DND-41 (cell line): ENCODE results near the gene RNF145.

Experiments used
- ATAC-seq: fragments of 200-7000 bp; cut with Tn5 transposase; 3 replicates; pipeline ENCODE4 v1.9.1; 2021; ENCODE audit warnings: low read depth; ENCODE audit not compliant: insufficient read depth
- DNase-seq: peaks from one replicate; pipeline ENCODE4 v3.0.0-alpha.2; 2020
- H2AFZ ChIP-seq: 2 replicates; pipeline ENCODE4 v1.6.0; 2012; ENCODE audit warnings: low read depth, low read length
- H3K27ac ChIP-seq: 2 replicates; pipeline ENCODE4 v1.5.1; 2012; ENCODE audit warnings: low read length, inconsistent platforms
- H3K27me3 ChIP-seq: fragments of 200-600 bp; sonication (generic); 2 replicates; pipeline ENCODE4 v1.6.0; 2012; ENCODE audit warnings: low read length, mild to moderate bottlenecking, inconsistent platforms; ENCODE audit not compliant: insufficient read depth, poor library complexity
- H3K36me3 ChIP-seq: 2 replicates; pipeline ENCODE4 v1.5.1; 2012; ENCODE audit warnings: low read length, inconsistent platforms; ENCODE audit not compliant: insufficient read depth
- H3K4me1 ChIP-seq: 2 replicates; pipeline ENCODE4 v1.5.1; 2012; ENCODE audit warnings: mild to moderate bottlenecking, low read length; ENCODE audit not compliant: insufficient read depth
- H3K4me2 ChIP-seq: 2 replicates; pipeline ENCODE4 v1.6.0; 2012; ENCODE audit warnings: mild to moderate bottlenecking, moderate library complexity, low read length, inconsistent platforms; ENCODE audit not compliant: insufficient read depth
- H3K4me3 ChIP-seq, 2 experiments: fragments of 200-600 bp in 1 of 2; shearing (Covaris generic) in 1 of 2; 2 replicates each; pipeline ENCODE4 v1.5.1; 2012 to 2016; ENCODE audit warnings: inconsistent platforms in 2 of 2, low read length in 2 of 2, mild to moderate bottlenecking in 2 of 2, low read depth in 1 of 2, moderate library complexity in 1 of 2
- H3K79me2 ChIP-seq: 2 replicates; pipeline ENCODE4 v1.6.0; 2012; ENCODE audit warnings: low read length, inconsistent platforms; ENCODE audit not compliant: insufficient read depth
- H3K9ac ChIP-seq: 2 replicates; pipeline ENCODE4 v1.6.0; 2012; ENCODE audit warnings: low read depth, mild to moderate bottlenecking, inconsistent platforms, low read length, moderate library complexity
- H3K9me3 ChIP-seq: 2 replicates; pipeline ENCODE4 v1.5.1; 2012; ENCODE audit warnings: low read length, moderate library complexity, mild to moderate bottlenecking, inconsistent platforms; ENCODE audit not compliant: insufficient read depth, severe bottlenecking
- H4K20me1 ChIP-seq: 2 replicates; pipeline ENCODE4 v1.6.0; 2012; ENCODE audit warnings: low read length; ENCODE audit not compliant: insufficient read depth
- CTCF ChIP-seq: IDR thresholded peaks from 2 replicates; pipeline ENCODE4 v1.5.1; 2012; ENCODE audit warnings: borderline replicate concordance, low read length, moderate library complexity, mild to moderate bottlenecking; ENCODE audit not compliant: poor library complexity, severe bottlenecking; ENCODE audit errors: extremely low read depth
- EZH2 ChIP-seq: IDR thresholded peaks from 3 replicates; pipeline ENCODE4 v1.6.1; 2012; ENCODE audit warnings: borderline replicate concordance, low read depth, mild to moderate bottlenecking, moderate library complexity, low read length, inconsistent platforms; ENCODE audit not compliant: severe bottlenecking

The RNF145 gene

GRCh38 chr5:159132429-159133040 is 76.8 kb downstream of the RNF145 start:
- Histone ChIP-seq H3K4me3 (no peak overlapping the region), H3K9me3 (no peaks in the 10 kb centered on the region), H3K36me3 (no peaks in the 10 kb centered on the region), H4K20me1 (no peaks in the 10 kb centered on the region), H3K27ac (no peak overlapping the region), H3K4me2 (no peak overlapping the region), H3K9ac (no peak overlapping the region), H3K4me1 (no peaks in the 10 kb centered on the region), H2AFZ (no peak overlapping the region), H3K27me3 (no peaks in the 10 kb centered on the region), H3K79me2 (no peaks in the 10 kb centered on the region)
- no peak for ATAC-seq
- no peak for DNase-seq
- TF ChIP-seq EZH2 = no peak
- TF ChIP-seq CTCF = no peak

- H3K79me2 ChIP-seq = no peaks in the 10 kb centered on the region
- ATAC-seq (no peak), DNase-seq (no peak)
- no peak overlapping the region for H3K27ac ChIP-seq
- H3K4me1 ChIP-seq = no peaks in the 10 kb centered on the region
- no peak for TF ChIP-seq CTCF
- no peak for TF ChIP-seq EZH2
- no peak overlapping the region for H2AFZ ChIP-seq
- no peaks in the 10 kb centered on the region for H3K27me3 ChIP-seq
- H4K20me1 ChIP-seq = no peaks in the 10 kb centered on the region
- no peak overlapping the region for H3K9ac ChIP-seq
- H3K4me3 ChIP-seq = no peak overlapping the region
- H3K9me3 ChIP-seq = no peaks in the 10 kb centered on the region
- no peaks in the 10 kb centered on the region for H3K36me3 ChIP-seq
- no peak overlapping the region for H3K4me2 ChIP-seq
These were observed 77.4 kb downstream of the RNF145 start for GRCh38 chr5:159131951-159132350.

- Histone ChIP-seq H3K27ac (no peak overlapping the region), H3K79me2 (no peaks in the 10 kb centered on the region), H3K36me3 (no peaks in the 10 kb centered on the region), H3K27me3 (no peaks in the 10 kb centered on the region), H3K4me1 (no peaks in the 10 kb centered on the region), H3K9me3 (no peaks in the 10 kb centered on the region), H2AFZ (no peak overlapping the region), H3K9ac (no peak overlapping the region), H3K4me3 (no peak overlapping the region), H3K4me2 (no peak overlapping the region), H4K20me1 (no peaks in the 10 kb centered on the region)
- TF ChIP-seq CTCF (no peak), EZH2 (no peak)
- ATAC-seq (no peak), DNase-seq (no peak)
These were observed 78.5 kb downstream of the RNF145 start for GRCh38 chr5:159130871-159131270.
